SK-MEL-5 (cell line): ENCODE results near the gene DUSP14. TPM values are rescaled to one million over a fixed set of nuclear protein-coding genes. Genes with fewer than 3 reads are reported as not detected.
A peak's percentile ranks its signal among the peaks of the same experiment; 100 is the strongest.

Experiments used
- DNase-seq: peaks from one replicate; pipeline ENCODE4 v3.0.0-alpha.2; 2016; ENCODE audit warnings: low read depth, low spot score
- in situ Hi-C: cut with HindIII; loops from 2 replicates; pipeline ENCODE4 v1.10.0; 2016; ENCODE audit warnings: low sequenced_read_pairs, high pct_unique_total_duplicates, low pct_unique_long_range_greater_than_20kb
- total RNA-seq: library from RNA; depleted of rRNA; stranded (reverse); fragments of >200 nt; shearing (Covaris generic); gene quantifications from 2 replicates; pipeline ENCODE4 v1.2.3, GENCODE V29; 2014

The DUSP14 gene
- total RNA-seq, 1 experiment from 2014 or later: 119 TPM

DNA sequence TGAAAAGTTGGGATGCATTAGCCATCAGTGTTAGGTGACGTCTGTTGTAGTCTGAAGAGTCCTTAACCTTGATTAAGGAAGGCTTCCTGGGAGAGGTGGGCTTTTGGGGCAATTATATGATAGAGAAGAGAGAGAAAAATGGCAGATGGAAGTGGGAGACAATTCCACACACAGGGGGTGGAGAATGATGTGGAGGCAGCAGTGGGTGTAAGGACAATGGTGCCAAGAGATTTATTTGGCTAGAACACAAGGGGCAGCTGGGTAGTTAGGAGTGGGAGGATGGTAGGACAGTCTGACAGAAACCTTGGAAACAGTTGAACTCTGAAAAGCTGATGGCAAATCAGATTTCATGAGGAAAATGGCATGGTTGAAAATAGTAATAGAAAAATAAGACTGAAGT lies 10.7 kb upstream of the DUSP14 start:
- no peak for DNase-seq
- in situ Hi-C loops: no loop called here

DNA sequence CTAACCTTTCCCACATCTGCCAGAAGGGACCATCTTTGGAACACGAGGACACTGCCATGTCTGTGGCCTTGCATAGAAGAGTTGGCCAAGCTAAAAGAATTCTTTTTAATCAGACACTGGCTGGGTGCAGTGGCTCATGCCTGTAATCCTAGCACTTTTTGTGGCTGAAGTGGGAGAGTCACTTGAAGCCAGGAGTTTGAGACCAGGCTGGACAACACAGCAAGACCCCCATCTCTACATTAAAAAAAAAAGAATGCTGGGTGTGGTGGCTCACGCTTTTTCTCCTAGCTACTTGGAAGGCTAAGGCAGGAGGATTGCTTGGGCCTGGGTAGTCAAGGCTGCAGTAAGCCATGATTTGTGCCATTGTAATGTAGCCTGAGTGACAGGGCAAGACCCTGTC lies 9.3 kb upstream of the DUSP14 start:
- in situ Hi-C loops: no loop called here
- DNase-seq: no peak

DNA sequence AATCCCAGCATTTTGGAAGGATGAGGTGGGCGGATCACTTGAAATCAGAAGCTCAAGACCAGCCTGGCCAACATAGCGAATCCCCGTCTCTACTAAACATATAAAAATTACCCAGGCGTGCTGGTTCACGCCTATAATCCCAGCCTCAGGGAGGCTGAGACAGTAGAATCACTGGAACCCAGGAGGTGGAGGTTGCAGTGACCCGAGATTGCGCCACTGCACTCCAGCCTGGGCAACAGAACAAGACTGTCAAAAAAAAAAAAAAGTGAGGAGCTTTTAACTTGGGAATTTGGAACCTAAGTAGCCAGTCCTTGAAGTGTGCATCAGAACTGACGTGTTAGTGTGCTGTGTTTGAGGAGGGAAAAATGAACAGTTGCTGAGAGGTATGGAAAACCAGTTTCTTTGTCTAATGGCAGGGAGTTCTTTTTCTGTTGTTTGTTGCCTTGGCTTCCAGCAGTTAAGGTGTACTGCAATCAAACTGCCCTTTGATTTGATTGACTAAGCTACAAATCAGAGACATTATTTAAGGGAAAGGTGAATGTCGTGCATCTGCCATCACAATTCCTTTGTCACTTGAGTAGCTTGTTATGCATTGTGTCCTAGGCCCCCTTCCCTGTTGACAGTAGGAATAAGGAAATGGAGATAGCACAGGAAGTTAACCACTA lies 8.6 kb upstream of the DUSP14 start:
- in situ Hi-C loops: no loop called here
- no peak for DNase-seq

DNA sequence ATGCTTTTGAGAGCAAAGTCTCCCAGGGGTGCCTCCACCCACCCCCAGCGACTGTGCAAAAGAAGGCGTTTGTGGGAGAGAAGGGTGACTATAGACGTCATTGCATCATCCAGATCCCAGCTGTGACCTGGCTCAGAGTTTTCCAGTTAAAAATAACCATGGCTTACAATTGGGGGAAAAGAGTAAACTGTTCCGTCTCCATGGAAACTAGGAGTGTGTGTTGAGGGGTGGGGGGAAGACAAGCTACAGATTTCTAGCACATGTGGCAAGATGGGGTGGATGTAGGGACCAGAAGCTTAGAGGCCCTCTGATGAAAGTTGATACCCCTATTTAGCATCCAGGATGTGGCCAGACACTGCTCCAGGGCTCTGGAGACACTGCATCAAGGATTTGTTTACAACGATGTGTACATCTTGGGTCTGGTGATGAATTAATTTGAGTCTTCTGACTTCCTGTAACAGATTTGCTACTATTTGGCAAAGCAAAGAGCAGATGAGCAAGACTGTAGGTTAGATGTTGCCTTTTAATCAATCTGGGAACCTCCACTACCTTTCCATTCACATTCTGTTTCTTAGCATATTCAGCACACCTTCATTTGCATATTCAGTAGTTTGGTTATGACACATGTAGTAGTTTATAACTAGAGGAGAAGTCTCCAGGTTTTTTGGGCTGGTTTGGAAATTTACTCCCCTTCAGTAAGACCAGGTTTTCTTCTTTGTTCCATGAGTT lies 6.2 kb upstream of the DUSP14 start:
- in situ Hi-C loops: no loop called here
- peak; percentile 93 for DNase-seq

DNA sequence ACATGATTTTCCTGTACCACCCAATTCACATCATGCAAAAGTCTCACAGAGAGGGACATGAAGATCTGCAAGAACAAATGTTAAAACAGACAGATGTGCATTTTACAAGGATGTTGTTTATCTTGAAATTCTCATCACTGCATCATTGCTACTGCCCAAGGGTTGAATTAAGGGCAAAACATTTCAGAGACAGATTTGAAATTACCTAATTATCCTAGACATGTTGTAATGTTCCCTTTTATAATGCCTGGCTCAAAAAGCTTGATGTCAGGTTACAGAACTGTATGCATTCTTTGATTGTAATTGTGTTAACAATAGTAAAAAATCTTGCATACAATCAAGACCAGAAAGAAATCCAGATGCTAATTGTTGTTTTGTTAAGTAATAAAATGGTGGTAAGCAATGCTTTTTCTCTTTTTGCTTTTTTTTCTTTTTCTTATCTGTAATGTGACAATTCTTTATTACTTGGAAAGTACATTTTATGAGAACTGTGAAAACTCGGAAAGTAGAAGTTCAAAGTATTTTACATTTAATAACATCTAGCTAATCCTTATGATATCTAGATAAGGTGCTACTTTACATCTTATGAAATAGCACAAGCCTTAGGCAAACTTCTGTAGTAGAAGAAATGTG lies 3.6 kb upstream of the DUSP14 start:
- no peak for DNase-seq
- in situ Hi-C loops: no loop called here

DNA sequence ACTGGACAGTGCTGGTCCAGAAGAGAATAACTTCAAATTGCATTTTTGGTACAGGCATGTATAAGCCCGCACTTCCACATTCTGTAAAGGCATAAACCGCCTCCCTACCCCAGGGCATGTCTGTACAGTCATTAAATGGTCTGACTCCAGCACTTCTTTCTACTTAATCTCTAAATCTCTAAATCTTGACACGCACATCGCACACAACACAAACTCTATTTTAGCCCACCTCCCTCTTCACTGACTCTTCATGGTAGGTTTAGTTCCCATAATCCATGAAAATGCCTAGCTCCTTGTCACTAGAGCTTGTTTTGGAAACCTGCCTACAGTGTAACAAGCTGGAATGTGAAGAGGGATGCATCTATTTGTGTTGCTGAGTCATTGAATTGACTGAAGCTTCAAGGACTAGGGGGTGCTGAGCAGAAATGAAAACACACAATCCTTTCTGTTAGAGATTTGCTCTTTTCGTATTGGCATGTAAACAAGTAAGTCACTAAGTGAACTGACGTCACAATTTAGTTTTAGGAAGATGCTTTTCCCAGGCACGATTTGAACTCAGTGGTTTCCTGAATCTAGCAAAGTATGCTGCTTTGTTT lies 1.6 kb upstream of the DUSP14 start:
- peak; percentile 93 for DNase-seq
- in situ Hi-C loops: no loop called here

DNA sequence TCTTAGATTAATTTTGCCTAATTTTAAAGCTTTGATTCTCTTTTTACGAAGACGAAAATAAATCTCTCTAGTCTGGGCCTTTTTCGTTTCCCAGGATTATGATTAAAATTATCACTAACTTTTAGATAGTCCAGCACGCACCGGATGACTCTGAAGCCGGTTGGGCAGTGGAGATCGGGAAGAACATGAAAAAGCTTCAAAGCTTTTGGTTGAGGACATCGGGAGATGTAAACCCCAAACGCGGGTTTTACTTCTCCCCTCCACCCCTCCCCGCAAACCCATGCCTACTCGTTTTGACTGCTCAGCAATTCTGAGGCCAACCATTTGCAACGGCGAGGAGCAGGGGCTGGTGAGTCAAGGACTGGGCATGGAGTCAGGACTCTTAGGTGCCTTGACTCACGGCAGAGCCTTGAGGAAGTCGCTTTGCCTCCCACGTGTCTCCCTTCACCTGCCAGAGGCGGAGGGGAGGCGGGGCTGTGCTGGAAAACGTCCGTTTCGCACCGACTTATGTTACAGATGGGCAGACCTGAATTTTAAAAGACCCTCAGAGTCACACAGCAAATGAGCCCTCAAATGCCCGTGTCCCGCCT lies 989 bp upstream of the DUSP14 start:
- in situ Hi-C loops: no loop called here
- peak; percentile 66 for DNase-seq

DNA sequence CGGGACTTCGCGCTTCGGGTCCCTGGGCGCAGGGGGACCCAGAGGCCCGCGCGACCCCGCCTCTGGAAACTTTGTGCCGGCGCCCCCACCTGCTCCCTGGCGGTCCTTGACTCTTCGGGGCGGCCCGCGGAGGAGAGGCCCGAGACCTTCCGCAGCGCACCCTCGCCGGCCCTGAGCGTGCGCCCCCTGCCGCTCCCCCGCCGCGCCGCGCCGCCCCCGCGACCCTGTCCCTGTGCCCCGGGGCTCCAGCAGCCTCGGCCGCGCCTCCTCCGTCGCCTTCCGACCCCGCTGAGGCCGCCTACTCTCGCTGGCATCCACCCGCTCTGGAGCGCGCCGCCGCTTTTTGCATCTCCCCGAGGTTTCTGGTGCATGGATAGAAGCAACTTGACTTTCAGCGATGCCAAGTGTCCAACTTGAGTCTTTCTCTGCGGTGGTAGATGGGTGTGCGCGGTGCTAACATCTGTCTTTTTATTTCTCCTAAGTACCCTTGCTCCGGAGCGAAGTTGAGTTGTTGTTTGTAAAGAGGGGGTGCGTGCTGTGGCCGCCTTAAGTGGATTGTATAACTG lies 414 bp downstream of the DUSP14 start:
- in situ Hi-C loops: no loop called here
- DNase-seq: peak; percentile 63

DNA sequence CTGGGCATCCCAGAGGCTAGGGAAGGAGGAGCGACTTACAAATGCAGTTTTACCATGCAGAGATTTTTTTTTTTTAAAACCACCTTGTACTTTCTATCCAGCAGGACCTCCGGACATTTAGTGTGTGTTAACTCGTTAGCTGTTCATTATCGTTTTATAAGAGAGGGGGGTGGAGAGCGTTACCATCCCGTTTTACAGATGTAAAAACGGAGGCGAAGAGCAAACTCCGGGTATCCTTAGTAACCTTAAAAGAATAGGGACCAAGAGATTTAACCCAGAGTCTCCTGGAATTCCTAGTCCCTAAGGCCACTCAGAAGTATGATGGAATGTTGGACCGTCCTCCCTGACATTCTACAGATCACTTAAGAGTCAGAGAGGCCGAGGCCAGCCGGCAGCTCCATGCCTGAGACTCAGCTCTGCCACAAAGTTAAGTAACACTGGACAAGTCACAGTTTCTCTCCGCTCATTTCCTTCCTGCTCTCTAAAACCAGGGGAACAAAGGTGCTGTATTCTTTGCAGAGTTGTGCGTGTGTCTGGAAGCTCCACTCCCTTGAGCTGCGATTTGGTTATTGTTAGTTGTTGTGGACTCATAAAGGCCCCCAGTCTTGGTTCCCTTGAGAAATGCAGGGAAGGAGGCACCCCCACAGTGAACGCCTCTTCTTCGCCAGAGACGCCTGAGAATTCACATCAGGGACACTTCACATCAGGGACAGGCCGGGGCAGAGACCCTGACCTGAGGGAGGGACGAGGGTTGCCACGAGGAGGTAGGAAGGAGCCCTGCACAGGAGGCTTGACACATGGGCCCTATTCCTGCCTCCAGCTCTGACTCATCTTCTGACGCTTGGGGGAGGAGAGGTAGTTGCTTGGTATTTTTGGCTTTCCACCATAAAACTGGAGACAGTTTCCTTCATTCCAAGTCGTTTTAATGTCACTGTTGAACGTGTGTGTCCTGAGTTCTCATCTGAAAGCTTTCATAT lies 1.2 kb downstream of the DUSP14 start:
- in situ Hi-C loops: no loop called here
- DNase-seq: peak; percentile 92

DNA sequence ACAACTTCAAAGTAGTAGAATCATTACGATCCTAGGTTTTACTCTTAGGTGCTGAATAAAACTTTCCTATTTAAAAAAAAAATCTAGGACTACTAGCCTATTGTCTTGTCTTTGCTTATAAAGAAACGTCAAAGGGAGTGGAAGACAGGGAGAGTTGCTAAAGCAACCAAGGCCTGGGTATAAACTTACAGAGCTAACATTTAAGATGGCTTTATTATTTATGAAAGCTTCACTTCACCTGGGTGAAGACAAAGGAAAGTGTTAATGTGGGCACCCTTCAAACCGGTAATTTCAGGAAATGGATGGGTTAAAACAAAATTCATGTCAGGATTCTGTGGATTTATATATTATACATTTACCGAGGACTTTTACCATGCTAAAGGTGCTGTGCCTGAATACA lies 2.5 kb downstream of the DUSP14 start:
- DNase-seq: no peak

DNA sequence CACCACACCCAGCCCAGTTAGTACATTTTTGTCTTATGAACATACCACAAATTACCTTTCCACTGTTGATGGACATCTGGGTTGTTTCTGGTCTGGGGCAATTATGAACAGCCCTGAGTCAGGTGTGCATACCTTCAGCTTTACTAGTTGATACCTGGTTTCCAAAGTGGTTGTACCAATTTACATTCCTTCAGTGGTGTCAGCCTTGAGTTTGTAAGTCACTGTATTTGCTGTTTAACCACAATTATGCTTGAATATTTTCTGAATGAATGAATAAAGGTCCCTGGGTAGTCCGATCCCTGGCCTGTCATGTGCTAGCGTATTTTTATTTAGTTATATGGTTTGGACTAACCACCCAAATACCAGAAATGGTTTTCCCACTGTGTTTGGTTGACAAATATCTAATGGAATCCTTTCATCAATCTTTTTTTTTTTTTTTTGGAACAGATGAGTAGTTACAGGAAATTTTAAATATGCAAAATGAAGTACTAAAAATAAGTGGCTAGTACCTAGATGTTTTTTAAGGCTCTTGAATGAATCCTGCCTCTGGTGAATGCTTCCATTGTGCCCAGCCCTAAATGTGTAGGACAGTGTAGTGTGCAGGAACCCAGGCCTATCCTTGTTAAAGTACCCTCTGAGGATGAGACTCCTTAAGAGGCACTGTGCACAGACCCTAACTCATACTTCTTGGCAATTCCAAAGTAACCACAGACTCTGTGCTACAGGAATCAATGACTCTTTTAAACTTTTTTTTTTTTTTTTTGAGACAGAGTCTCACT lies 3.7 kb downstream of the DUSP14 start:
- in situ Hi-C loops: no loop called here
- DNase-seq: peak; percentile 65

More for the DNA sequence above, 2.5 kb downstream of the DUSP14 start:
- in situ Hi-C loops: no loop called here

DNA sequence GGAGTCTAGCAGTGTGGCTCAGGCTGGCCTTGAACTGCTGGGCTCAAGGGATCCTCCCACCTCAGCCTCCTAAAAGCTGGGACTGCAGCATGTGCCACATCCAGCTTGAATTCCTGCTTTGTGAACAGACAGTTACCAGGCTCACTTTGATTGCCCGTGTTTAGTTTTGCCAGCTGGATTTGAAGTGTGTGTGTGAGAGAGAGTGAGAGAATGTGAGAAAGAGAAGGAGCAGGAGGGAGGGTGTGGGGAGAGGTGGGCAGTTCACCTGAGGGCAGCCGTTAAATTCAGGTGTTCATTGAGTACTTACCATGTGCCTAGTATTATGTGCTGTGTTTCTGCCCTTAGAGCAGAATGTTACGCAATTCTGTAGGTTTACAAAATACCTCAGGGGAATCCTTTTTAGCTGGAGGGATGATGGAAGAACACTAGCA lies 4.7 kb downstream of the DUSP14 start:
- DNase-seq: no peak
- in situ Hi-C loops: no loop called here

DNA sequence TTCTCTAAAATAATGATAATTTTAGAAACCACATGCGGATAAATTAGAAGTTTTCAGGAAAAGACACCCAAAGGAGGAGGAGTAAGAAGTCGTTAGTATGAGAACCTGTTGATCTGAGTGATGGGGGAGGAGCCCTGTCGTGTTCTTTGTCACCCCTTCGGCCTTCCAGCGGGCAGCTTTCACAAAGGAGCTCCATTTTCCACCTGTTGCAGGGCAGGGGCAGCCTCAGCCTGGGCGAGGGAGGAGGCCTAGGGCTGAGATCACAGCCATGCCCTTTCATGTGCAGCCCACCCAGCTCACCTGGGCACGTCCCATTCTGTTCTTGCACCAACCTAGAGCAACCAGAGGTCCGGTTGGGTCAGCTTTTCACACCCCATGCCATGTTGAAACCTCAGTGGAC lies 5.3 kb downstream of the DUSP14 start:
- in situ Hi-C loops: no loop called here
- DNase-seq: no peak

DNA sequence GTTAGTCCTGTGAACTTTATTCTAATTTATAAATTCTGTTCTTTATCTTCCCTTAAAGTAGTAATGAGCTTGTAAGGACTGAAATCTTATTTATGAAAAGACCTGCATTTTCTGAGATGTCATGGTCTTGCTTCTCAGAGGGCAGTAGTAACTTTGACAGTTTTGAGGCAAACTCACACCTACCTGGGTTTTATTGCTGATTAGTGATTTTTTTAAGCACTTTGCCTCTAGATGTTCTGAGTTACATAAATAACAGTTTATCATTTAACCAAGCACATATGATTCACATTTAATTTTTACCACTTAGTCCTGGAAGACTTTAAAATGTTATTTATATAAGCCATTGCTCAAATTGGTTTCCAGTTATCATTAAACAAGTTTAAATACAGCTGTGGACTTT lies 10.7 kb downstream of the DUSP14 start:
- DNase-seq: no peak
- in situ Hi-C loops: no loop called here

DNA sequence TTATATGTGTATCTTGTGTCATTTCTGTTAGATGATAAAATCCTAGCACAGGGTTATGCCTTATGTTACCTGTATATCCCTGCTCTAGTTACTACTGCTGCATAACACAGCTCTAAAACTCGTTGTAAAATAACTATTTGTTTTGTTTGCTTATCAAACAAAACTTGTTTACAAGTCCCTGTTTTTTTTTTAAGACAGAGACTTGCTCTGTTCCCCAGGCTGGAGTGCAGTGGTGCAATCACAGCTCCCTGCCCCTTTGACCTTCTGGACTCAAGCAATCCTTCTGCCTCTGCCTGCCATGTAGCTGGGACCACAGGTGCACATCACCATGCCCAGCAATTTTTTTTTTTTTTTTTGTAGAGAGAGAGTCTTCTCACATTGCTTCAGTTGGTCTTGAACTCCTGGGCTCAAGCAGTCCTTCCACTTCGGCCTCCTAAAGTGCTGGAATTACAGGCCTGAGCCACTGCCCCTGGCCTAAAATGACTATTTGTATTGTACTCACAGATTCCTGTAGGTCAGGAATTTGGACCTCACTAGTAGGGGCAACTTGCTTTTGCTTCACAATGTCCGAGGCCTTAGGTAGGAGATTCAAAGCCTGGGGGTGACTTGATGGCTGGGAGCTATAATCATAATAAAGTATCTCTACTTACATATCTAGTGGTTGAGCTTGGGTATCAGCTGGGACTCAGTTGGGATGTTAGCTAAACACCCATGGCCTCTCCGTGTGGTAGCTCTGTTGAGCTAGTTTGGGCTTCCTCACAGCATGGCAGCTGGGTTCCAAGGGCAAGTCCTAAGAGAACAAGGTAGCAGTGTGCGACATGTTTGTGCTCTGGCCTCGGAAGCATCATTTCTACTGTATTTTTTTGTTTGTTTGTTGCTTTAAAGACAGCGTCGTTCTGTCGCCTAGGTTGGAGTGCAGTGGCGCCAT lies 12.6 kb downstream of the DUSP14 start:
- in situ Hi-C loops: no loop called here
- no peak for DNase-seq
